GM03348 (cell line): Measurements from ENCODE around the gene WDR45B.
A peak's percentile ranks its signal among the peaks of the same experiment; 100 is the strongest.
"Not testable (repeated sequence)": the region's sequence is repeated elsewhere in the genome, so short reads cannot be mapped to it uniquely, and the experiment has no call there.

Experiments used
- DNase-seq: peaks from one replicate; pipeline ENCODE4 v3.0.0; 2012; ENCODE audit warnings: low spot score

The WDR45B gene

GRCh38 chr17:82657926-82658325 is 9.7 kb upstream of the WDR45B start:
- no peak for DNase-seq

- no peak for DNase-seq
Measured at GRCh38 chr17:82656266-82656665, 8.0 kb upstream of the WDR45B start.

GRCh38 chr17:82655523-82655922 is 7.3 kb upstream of the WDR45B start:
- no peak for DNase-seq

- no peak for DNase-seq
Measured at GRCh38 chr17:82655038-82655479, 6.8 kb upstream of the WDR45B start.

GRCh38 chr17:82654611-82655010 is 6.4 kb upstream of the WDR45B start:
- DNase-seq: not testable (repeated sequence)

- DNase-seq: no peak
Measured at GRCh38 chr17:82653651-82654528, 5.6 kb upstream of the WDR45B start.

GRCh38 chr17:82650723-82651122 is 2.5 kb upstream of the WDR45B start:
- DNase-seq: no peak

- DNase-seq: no peak
Measured at GRCh38 chr17:82649501-82650261, 1.4 kb upstream of the WDR45B start.

- DNase-seq: peak; percentile 90
Measured at GRCh38 chr17:82648742-82649331, 593 bp upstream of the WDR45B start.

- peak; percentile 76 for DNase-seq
Measured at GRCh38 chr17:82647593-82648164, 565 bp downstream of the WDR45B start.

- DNase-seq: no peak
Measured at GRCh38 chr17:82645516-82645915, 2.7 kb downstream of the WDR45B start.

- DNase-seq: no peak
Measured at GRCh38 chr17:82644148-82644547, 4.1 kb downstream of the WDR45B start.

GRCh38 chr17:82642022-82642421 is 6.2 kb downstream of the WDR45B start:
- DNase-seq: no peak

- no peak for DNase-seq
Measured at GRCh38 chr17:82640036-82640435, 8.2 kb downstream of the WDR45B start.

- DNase-seq: no peak
Measured at GRCh38 chr17:82639628-82640027, 8.6 kb downstream of the WDR45B start.

GRCh38 chr17:82638183-82638773 is 10.0 kb downstream of the WDR45B start:
- DNase-seq: no peak

GRCh38 chr17:82636626-82637598 is 11.3 kb downstream of the WDR45B start:
- no peak for DNase-seq

GRCh38 chr17:82633343-82633742 is 14.9 kb downstream of the WDR45B start:
- no peak for DNase-seq

- no peak for DNase-seq
Measured at GRCh38 chr17:82632451-82632850, 15.8 kb downstream of the WDR45B start.

- no peak for DNase-seq
Measured at GRCh38 chr17:82631544-82631943, 16.7 kb downstream of the WDR45B start.

- DNase-seq: no peak
Measured at GRCh38 chr17:82630212-82630611, 18.0 kb downstream of the WDR45B start.
